ENCODE results near the gene CLRN2. TPM values are rescaled to one million over a fixed set of nuclear protein-coding genes. Genes with fewer than 3 reads are reported as not detected.

The CLRN2 gene
- total RNA-seq, 2 experiments from 2014 or later: not detected

GRCh38 chr4:17546222-17546621 is 31.3 kb downstream of the CLRN2 start:
- BruUV-seq (replicated peaks): no TSS peak
- ChIA-PET CTCF (ENCODE audit: unreplicated experiment) (interaction anchor here (0.6 to 1.0 kb wide), 2 partner anchors 27 to 262 kb away, joined by 3 read pairs; no protein-coding TSS in a partner anchor), POLR2A (interaction anchor here (0.8 to 1.4 kb wide), 2 partner anchors 7 to 74 kb away, joined by 3 read pairs; no protein-coding TSS in a partner anchor)
- TF ChIP-seq, protein P1, sequence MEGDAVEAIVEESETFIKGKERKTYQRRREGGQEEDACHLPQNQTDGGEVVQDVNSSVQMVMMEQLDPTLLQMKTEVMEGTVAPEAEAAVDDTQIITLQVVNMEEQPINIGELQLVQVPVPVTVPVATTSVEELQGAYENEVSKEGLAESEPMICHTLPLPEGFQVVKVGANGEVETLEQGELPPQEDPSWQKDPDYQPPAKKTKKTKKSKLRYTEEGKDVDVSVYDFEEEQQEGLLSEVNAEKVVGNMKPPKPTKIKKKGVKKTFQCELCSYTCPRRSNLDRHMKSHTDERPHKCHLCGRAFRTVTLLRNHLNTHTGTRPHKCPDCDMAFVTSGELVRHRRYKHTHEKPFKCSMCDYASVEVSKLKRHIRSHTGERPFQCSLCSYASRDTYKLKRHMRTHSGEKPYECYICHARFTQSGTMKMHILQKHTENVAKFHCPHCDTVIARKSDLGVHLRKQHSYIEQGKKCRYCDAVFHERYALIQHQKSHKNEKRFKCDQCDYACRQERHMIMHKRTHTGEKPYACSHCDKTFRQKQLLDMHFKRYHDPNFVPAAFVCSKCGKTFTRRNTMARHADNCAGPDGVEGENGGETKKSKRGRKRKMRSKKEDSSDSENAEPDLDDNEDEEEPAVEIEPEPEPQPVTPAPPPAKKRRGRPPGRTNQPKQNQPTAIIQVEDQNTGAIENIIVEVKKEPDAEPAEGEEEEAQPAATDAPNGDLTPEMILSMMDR (conservative IDR thresholded peaks at IDR 0.05; ENCODE audit: low read length): no peak
- TF ChIP-seq EZH2phosphoT487 (IDR thresholded peaks at IDR 0.05; ENCODE audit: borderline replicate concordance, low read depth, low read length): no peak
- Histone ChIP-seq H3K4me2 (ENCODE audit: low read length) (no peak overlapping the region), H4K20me1 (ENCODE audit: insufficient read depth, low read length) (no peaks in the 10 kb centered on the region), H3K36me3 (ENCODE audit: insufficient read depth, low read length) (no peaks in the 10 kb centered on the region), H3K4me3 (ENCODE audit: low read depth, low read length, poor library complexity, severe bottlenecking) (no peak overlapping the region), H3K4me1 (ENCODE audit: insufficient read depth, low read length, poor library complexity, severe bottlenecking) (no peaks in the 10 kb centered on the region), H3K9me2 (ENCODE audit: insufficient read depth, low read length) (no peaks in the 10 kb centered on the region), H3K79me2 (ENCODE audit: insufficient read depth, low read depth, low read length) (no peaks in the 10 kb centered on the region), H2AFZ (ENCODE audit: low read length) (no peak overlapping the region), H3K27ac (ENCODE audit: low read depth, low read length, poor library complexity, severe bottlenecking) (no peak overlapping the region), H3K9me3 (ENCODE audit: low read length) (no peaks in the 10 kb centered on the region)
- DNase-seq (ENCODE audit: low spot score): no peak
- intact Hi-C loops (cut with micrococcal nuclease; ENCODE audit: unreplicated experiment): loop anchor here (5.0 kb wide), 2 partner anchors 51 to 816 kb away; no protein-coding TSS in a partner anchor

DNA sequence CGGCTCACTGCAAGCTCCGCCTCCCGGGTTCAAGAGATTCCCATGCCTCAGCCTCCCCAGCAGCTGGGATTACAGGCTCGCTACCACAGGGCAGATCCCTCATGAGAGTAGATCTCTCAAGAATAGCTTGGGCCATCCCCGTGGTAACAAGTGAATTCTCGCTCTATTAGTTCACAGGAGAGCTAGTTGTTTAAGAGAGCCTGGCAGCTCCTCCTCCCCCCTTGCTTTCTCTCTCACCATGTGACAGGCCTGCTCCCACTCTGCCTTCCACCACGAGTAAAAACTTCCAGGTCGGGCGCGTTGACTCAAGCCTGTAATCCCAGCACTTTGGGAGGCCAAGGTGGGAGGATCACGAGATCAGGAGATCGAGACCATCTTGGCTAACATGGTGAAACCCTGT is 31.7 kb downstream of the CLRN2 start:
- Histone ChIP-seq H3K4me2 (ENCODE audit: low read length) (no peak overlapping the region), H3K4me3 (ENCODE audit: low read depth, low read length, poor library complexity, severe bottlenecking) (no peak overlapping the region), H3K9me3 (ENCODE audit: low read length) (no peaks in the 10 kb centered on the region), H3K4me1 (ENCODE audit: insufficient read depth, low read length, poor library complexity, severe bottlenecking) (no peaks in the 10 kb centered on the region), H3K36me3 (ENCODE audit: insufficient read depth, low read length) (no peaks in the 10 kb centered on the region), H3K9me2 (ENCODE audit: insufficient read depth, low read length) (no peaks in the 10 kb centered on the region), H4K20me1 (ENCODE audit: insufficient read depth, low read length) (no peaks in the 10 kb centered on the region), H3K27ac (ENCODE audit: low read depth, low read length, poor library complexity, severe bottlenecking) (no peak overlapping the region), H2AFZ (ENCODE audit: low read length) (no peak overlapping the region), H3K79me2 (ENCODE audit: insufficient read depth, low read depth, low read length) (no peaks in the 10 kb centered on the region)
- no TSS peak for BruUV-seq (replicated peaks)
- no peak for DNase-seq (ENCODE audit: low spot score)
- POLR2A ChIA-PET: interaction anchor here (0.6 to 1.4 kb wide), 2 partner anchors 8 to 415 kb away, joined by 3 to 4 read pairs; no protein-coding TSS in a partner anchor
- TF ChIP-seq, protein P1 (conservative IDR thresholded peaks at IDR 0.05; ENCODE audit: low read length): no peak
- TF ChIP-seq EZH2phosphoT487 (IDR thresholded peaks at IDR 0.05; ENCODE audit: borderline replicate concordance, low read depth, low read length): no peak
- intact Hi-C loops (cut with micrococcal nuclease; ENCODE audit: unreplicated experiment): loop anchor here (5.0 kb wide), 2 partner anchors 51 to 816 kb away; no protein-coding TSS in a partner anchor
- CTCF ChIA-PET (ENCODE audit: unreplicated experiment): interaction anchor here (0.6 to 1.0 kb wide), 2 partner anchors 27 to 262 kb away, joined by 3 read pairs; no protein-coding TSS in a partner anchor

DNA sequence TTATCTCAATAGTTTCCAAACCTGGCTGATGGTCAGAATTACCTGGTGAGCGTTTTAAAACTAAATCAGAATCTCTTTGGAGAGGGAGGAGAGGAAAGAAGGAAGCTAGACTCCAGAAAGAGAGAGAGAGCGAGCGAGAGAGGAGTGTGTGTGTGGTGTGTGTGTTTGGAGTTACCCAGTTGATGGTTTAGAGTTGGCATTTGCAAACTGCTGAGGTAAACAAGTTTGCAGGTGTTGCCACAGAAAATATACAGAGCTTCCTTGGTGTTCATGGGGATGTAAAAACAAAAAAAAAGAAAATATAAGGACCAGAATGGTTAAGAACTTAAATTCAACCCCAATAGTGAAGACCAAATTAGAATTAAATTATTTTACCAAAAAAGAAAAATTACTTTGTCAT is 35.6 kb downstream of the CLRN2 start:
- Histone ChIP-seq H3K4me1 (ENCODE audit: insufficient read depth, low read length, poor library complexity, severe bottlenecking) (no peaks in the 10 kb centered on the region), H3K9me2 (ENCODE audit: insufficient read depth, low read length) (no peaks in the 10 kb centered on the region), H3K79me2 (ENCODE audit: insufficient read depth, low read depth, low read length) (no peaks in the 10 kb centered on the region), H3K4me3 (ENCODE audit: low read depth, low read length, poor library complexity, severe bottlenecking) (no peak overlapping the region), H3K36me3 (ENCODE audit: insufficient read depth, low read length) (no peaks in the 10 kb centered on the region), H3K9me3 (ENCODE audit: low read length) (no peaks in the 10 kb centered on the region), H4K20me1 (ENCODE audit: insufficient read depth, low read length) (no peaks in the 10 kb centered on the region), H3K4me2 (ENCODE audit: low read length) (no peak overlapping the region), H3K27ac (ENCODE audit: low read depth, low read length, poor library complexity, severe bottlenecking) (no peak overlapping the region), H2AFZ (ENCODE audit: low read length) (no peak overlapping the region)
- ChIA-PET CTCF (ENCODE audit: unreplicated experiment) (no interaction called here), POLR2A (interaction anchor here (1.1 kb wide), 1 partner anchor 64 kb away, joined by 3 read pairs; the partner anchor contains the start of gene MED28)
- TF ChIP-seq, protein P1 (conservative IDR thresholded peaks at IDR 0.05; ENCODE audit: low read length): no peak
- TF ChIP-seq EZH2phosphoT487 (IDR thresholded peaks at IDR 0.05; ENCODE audit: borderline replicate concordance, low read depth, low read length): no peak
- BruUV-seq (replicated peaks): no TSS peak
- intact Hi-C loops (cut with micrococcal nuclease; ENCODE audit: unreplicated experiment): loop anchor here (5.0 kb wide), 1 partner anchor 1042 kb away; no protein-coding TSS in a partner anchor
- DNase-seq (ENCODE audit: low spot score): no peak
